ENCODE results near the gene SURF2.

DNA sequence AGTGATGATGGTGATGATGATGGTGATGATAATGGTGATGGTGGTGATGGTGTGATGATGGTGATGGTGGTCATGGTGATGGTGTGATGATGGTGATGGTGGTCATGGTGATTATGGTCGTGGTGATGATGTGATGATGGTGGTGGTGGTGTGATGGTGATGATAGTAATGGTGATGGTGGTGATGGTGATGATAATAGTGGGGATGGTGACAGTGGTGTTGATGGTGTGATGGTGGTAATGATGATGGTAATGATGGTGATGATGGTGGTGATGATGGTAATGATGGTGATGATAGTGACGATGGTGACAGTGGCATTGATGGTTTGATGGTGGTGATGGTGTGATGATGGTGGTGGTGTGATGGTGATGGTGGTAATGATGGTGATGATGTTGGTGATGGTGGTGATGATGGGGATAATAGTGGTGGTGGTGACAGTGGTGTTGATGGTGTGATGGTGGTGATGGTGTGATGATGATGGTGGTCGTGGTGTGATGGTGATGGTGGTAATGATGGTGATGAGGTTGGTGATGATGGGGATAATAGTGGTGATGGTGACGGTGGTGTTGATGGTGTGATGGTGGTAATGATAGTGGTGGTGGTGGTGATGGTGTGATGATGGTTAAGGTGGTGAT is 26.3 kb downstream of the SURF2 start:
- TF ChIP-seq, protein P1, sequence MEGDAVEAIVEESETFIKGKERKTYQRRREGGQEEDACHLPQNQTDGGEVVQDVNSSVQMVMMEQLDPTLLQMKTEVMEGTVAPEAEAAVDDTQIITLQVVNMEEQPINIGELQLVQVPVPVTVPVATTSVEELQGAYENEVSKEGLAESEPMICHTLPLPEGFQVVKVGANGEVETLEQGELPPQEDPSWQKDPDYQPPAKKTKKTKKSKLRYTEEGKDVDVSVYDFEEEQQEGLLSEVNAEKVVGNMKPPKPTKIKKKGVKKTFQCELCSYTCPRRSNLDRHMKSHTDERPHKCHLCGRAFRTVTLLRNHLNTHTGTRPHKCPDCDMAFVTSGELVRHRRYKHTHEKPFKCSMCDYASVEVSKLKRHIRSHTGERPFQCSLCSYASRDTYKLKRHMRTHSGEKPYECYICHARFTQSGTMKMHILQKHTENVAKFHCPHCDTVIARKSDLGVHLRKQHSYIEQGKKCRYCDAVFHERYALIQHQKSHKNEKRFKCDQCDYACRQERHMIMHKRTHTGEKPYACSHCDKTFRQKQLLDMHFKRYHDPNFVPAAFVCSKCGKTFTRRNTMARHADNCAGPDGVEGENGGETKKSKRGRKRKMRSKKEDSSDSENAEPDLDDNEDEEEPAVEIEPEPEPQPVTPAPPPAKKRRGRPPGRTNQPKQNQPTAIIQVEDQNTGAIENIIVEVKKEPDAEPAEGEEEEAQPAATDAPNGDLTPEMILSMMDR (IDR thresholded peaks at IDR 0.05): no peak
- TF ChIP-seq POLR2A (IDR thresholded peaks at IDR 0.05): no peak

Data from suprapubic skin (tissue), 3 donors.